HG03097 (cell line): Measurements from ENCODE around the gene DDX5.
A peak's percentile ranks its signal among the peaks of the same experiment; 100 is the strongest.

Experiments
- ATAC-seq: cut with Tn5 transposase; IDR thresholded peaks from one replicate; pipeline ENCODE4 v1.9.1; 2021; ENCODE audit not compliant: unreplicated experiment, low FRiP score

DDX5 gene

DNA sequence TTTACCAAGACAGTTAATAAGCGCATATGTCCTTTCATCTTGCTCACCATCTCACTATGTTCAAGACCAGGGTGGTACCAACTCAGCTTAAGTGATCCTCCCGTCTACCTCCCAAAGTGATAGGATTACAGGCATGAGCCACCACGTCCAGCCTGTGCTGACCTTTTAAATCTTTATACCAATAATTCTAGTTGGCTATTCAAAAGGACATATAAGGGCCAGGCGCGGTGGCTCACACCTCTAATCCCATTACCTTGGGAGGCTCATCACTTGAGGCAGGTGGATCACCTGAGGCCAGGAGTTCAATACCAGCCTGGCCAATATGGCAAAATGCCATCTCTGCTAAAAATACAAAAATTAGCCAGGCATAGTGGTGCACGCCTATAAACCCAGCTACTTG, 3.1 kb upstream of the DDX5 start:
- ATAC-seq = no peak

DNA sequence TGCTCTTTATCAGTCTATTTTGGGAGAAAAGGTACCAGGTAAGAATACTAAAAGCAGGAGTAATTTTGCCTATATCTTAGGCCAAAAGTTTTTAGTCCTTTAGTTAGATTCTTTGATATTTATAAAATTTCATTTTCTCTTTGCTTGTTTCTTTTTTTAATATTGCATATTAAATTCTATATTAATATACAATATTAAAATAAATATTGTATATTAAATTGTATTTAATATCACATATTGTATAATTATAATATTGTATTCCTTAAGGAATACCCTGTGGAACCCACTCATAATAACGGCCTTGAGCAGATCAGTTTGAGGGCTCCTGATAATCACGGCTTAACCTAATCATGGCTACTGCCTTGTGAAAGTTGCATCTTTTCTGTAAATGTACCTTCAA, 2.6 kb upstream of the DDX5 start:
- no peak for ATAC-seq

DNA sequence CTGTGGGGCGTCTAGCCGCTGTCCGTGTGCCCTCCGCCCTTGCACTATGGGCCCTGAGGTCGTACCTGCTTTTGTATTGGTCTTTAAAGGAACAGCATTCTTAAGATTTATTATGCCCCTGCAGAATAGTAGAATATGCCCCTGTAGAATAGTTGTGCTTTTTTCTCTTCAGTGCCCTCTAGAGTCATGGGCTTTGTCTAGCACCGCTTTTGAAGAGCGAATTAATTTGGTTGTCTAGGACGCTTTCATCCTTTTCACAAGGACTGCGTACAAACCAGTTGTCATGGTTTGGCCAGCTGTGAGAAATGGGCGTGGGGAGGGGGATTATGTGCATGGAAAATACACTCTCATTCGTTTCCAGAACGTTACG, 1.3 kb upstream of the DDX5 start:
- ATAC-seq = peak; percentile 6

DNA sequence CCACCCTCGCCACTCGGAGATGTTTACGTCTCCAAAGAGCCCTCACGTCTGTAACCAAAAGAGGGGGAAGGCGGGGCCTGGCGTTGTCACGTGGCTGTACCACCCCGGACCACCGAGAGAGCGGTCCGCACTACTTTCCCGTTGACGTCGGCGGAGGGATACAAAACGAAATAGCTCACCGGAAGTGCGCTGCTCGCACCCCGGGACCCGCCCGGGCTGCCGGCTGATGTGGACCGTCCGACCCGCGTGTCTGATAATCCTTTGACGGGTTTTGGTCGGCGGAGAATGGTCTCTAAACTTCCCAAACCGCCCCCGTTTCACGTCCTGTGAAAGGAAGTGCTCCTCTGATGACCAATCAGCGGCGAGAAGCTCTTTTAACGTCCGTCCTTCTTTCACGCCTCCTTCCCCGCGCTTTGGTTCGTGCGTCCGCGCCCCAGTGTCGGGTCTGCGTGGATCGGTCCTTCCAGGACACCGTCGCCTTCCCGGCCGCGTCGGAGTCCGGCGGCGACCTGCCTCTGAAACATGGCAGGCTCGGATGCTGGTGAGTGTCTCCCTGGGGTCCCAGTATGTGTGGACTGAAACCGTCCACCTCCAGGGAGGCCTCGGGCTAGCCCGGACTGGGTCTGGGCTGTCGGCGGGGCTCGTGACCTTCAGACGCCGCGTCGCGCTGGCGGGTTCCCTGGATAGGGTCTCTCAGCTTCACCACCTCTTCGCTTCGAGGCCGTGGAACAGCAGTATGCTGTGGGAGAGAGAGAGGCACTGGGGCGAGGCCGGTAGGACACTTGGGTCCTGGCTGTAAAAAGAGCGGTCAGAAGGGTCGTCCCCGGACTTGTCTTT, 705 bp upstream of the DDX5 start, which contains the start of gene CEP95:
Gene CEP95 (plus strand): TSS at position 402 of the 837 bp plus-strand sequence. CDS start 121 bp downstream, at position 523.
- ATAC-seq = peak; percentile 48

DNA sequence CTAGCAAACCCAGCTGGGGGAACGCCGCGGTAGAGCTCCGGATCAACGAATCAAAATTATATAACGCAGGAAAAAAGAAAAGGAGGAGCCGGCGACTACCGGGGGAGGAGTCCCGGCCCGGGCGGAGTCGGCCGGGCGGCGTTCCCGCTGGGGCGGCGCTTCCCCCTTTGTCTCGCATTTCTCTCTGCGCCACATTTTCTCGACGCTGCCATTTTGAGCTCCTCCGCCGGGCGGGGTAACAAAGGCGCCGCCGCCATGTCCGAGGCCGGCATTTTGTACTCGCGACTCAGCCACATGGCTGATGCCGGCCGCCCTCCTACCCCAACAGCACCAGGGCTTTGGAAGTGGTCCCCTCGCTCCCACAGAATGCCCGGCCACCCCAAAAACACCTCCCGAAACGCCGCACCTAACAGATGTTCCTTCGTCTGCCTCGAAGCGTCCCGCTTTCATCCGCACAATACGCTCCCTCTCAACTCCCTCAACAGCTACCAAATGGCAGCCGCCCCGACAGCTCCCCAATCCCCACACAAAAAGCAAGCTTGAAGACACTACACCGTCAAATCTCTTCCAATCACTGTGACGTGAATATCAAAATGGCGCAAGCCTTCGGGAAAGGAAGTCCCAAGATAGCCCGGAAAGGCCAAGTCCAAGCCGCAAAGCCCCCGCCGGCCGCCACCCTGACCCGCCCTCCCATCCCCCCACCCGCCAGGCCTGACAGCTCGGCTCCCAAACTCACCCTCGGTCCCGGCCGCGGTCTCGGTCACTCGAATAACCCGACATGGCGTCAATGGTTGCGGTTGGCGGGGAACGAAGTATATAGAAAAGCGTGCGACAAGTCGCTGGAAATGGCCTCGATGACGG, 519 bp downstream of the DDX5 start:
- peak; percentile 0 for ATAC-seq

DNA sequence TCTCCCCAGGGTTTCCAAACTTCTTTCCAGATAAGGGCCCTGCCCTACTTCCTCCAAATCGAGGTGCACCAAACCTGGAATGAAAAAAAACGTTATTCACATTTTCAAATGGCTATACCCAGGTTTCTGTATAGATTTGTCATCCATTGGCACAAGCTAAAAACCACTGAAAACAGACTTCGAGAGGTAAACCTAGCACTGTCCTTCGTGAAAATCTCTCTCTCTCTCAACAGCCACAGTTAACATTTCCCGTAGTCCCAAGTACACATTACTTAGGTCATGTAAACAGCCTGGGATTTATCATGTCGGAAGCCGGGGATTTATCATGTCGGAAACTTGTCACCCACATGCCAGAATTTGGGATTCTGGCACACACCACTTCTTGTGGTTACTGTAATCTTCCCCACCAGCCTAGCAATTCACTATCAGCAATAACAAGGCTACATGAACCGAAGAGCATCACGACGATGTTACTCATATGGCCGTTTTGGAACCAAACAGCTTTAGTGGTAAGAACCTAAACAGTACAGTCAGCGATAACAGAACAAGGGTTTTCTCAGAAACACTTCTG, 1.2 kb downstream of the DDX5 start:
- ATAC-seq = no peak

DNA sequence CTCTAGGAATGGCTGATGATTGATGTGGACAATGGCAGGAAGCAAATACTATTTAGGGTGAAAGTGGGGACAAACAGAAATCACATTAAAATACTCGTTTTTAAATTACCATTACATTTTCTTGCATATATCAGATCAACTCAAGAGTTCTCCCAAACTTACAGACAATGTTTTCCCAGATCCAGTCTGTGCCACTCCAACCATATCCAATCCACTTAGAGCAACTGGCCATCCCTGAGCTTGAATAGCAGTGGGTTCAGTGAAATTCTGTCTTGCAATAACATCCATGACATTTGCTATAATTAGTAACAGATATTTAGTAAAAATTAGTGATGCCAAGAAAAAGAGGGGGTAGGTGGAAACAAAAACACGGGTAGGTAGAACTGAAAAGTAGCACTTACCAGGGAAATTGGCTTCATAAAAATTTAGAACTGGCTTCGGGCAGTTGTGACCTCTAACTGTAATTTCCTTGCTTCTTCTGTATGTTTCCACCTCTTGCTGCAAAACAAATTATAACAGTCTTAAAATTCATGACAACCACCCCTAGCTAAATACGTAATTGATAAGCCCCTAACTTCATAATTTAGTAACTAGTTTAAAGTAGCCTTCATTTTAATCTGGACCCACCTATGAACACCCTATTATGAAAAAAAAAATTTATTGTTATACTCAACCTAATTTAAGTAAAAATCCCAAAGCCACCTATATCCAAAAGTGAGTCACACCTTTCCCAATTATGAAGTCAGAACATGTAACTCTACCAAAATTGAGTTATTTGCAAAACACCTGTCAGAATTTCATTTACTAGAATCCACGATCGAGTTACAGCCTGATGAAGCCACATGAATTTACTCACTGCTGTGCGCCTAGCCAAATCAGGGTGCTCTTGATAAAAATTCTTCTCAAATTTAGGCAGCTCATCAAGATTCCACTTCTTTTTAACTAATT, 2.0 kb downstream of the DDX5 start:
- no peak for ATAC-seq

DNA sequence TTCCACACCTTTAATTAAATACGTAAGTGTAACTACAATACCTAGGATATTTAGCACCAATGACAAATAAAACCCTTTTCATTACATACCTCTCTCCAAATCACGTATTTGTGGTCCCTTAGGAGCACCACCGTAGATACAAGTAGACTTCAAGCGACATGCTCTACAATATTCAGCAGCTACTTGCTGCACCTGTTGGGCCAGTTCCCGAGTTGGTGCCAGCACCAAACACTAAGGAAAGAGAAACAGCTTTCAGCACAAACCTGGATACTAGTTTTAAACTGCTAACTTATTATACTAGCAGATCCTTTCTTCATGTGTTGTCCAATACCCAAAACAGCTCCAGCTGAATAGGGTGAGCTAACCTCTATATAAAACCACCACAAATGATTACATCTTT, 2.7 kb downstream of the DDX5 start:
- ATAC-seq = no peak

DNA sequence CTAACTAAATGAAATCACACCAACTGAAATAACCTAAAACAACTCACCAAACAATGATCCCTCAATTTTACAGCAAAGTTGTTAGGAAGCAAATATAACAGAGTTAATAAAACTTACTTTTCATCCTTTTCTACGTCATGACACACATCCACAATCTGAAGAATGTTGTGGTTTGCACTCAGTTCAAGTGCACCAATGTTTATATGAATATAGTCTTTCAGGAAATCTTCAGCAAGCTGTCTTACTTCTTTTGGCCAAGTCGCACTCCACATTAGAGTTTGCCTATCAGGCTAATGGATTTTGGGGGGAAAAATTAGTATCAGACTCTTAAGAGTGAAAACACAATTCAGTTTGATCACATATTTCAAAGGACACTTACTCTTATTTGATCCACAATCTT, 3.3 kb downstream of the DDX5 start:
- ATAC-seq = no peak

DNA sequence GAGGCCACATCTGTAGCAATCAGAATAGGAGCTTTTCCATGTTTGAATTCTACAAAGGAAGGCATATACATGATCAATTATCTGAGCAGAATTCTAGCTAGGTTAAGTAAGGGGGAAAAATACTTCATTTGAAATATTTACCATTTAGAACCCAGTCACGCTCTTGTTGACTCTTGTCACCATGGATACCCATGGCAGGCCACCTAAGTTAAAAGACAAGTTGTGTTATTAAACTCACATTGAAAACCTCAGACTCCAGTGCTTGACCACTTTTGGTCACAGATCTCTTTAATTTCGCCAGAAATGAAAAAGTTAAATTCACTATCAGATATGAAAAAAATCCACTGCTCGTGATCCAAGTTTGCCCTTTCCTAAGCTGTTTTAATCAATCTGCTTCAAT, 4.1 kb downstream of the DDX5 start:
- ATAC-seq = no peak

DNA sequence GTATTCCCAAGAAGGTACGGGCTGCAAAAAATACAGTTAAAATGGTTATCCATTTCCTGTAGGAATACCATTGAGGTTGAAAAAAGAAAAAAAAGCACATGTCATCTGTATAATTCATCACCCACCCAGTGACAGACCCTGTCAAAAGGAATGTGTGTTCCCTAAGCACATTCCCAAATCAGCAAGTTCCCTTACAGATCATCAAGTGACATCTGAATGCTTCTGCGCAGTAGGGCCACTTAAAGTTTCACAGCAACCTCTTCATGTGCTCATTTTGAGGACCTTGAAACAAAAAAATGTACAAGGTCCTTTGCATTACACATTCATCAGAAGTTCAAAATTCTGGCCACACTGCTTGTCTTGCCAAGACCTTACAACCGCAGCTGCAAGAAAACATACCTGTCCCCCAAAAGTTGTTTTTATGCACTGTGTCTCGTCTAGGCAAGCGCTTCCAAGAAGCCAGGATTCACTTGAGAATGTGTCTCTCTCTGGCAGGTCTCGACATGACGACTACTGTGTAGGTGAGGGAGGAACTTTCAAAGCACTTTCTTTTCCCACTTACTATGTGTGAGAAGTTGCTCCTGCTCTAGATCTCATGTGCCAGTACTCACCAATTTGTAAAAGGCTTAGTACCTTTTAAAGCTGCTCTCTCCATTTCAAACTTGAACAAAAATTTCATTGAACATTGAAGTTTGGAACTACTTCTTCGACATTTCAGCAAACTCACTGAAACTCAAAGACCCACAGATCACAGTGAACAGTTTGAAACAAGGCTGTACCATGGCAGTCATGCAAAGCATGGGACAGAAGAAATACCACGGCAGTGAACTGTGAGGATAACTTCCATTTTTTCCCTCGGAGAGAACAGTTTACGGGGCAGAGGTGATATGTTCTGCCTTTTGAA, 5.0 kb downstream of the DDX5 start:
- ATAC-seq = no peak

DNA sequence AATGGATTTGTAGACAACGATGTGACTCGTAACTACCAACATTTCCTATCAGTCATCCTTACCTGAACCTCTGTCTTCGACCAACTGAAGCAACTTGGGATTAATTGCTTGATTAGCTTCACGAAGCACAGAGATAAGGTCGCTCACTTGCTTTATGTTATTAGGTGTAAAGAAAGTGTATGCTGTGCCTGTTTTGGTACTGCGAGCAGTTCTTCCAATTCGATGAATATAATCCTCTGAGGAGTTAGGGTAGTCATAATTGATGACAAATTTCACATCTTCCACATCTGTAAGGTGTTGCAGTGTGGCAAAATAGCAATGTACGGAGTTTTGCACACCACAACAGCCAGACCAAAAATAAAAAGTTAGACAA, 5.6 kb downstream of the DDX5 start:
- no peak for ATAC-seq

DNA sequence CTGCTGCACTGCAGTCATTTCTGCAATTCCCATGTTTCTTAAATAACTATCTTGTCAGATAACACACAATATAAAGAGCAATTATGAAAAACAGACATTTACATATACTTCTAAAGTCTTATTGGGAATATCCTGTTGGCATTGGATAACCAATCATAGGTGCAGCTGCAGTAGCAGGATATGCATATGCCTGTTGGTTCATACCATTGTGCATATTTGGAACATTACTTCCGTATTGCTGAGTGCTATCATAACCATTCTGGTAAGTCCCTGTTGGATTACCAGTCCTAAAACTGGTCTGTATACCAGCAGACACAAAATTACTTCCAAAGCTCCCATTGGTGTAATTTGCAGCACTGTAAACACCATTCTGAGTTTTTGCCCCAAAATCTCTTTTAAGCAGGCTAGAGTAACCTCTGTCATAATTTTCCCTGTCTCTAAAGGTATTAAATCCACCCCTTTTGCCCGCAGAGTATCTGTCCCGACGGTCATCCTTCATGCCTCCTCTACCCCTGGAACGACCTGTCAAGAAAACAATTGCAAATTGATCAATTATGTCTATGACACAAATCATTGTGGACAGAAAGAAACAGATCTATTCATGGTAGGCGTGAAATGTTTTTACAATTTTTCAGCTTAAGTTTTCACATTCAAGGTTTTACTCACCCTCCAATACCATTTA, 6.1 kb downstream of the DDX5 start:
- ATAC-seq = no peak

DNA sequence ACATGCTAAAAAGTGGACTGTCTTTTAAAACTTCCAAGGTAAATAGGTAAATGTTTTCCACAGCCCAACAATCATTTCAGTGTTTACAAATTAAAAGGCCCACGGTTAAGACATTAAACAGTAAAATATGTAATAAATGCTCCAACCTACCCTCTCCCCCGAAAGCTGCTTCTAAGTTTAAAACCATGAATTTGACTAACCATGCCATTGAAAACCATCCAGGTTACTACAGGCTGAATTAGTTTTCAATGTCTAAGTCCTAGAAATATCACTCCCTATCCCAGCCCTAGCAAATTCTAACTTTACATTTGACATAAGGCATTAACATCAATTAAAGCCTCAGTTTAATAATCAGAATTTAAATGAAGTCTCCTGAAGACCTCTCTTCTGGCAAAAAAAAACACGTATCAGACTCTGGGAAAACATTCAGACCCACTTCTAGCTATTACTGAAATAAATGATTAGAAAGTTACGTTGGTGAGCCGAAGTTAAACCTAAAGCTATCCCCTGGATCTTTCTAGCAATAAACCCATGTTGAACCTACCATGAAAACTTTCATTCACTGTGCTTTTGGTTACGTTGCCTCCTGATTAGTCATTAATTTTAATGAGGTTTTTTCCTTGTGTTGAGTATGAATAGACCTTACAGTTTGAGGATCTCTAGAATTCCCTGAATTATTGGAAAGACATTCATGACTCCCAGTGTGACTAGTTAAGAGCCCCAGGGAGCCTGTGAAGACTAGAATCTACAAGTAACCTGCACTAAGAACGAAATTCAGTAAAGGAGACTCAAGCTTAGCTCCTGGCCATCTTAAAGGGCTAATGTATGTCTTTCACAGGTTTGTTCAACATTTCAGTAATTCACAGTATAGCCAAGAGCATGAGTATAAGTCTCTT, 7.5 kb downstream of the DDX5 start:
- ATAC-seq = no peak

DNA sequence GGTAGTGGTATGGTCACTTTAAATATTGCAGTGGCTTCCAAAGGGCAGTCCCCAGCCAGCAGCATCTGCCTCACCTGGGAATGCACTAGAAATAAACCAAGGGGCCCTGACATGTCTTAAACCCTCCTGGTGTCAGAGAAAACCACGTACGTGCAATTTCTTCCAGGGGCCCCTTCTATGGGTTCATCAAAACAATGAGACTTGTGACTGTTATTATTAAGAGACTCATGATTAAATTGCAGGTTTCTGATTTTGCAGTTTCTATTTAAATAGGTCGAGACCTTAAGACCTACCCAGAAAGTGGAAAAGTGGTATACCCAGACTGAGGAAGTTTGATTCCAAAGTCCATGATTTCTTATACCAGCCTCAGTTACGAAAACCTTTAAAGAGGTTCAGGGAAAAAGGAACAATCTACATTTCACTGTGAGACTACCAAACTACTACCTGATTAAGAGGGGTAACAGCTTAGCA, 8.5 kb downstream of the DDX5 start:
- no peak for ATAC-seq

DNA sequence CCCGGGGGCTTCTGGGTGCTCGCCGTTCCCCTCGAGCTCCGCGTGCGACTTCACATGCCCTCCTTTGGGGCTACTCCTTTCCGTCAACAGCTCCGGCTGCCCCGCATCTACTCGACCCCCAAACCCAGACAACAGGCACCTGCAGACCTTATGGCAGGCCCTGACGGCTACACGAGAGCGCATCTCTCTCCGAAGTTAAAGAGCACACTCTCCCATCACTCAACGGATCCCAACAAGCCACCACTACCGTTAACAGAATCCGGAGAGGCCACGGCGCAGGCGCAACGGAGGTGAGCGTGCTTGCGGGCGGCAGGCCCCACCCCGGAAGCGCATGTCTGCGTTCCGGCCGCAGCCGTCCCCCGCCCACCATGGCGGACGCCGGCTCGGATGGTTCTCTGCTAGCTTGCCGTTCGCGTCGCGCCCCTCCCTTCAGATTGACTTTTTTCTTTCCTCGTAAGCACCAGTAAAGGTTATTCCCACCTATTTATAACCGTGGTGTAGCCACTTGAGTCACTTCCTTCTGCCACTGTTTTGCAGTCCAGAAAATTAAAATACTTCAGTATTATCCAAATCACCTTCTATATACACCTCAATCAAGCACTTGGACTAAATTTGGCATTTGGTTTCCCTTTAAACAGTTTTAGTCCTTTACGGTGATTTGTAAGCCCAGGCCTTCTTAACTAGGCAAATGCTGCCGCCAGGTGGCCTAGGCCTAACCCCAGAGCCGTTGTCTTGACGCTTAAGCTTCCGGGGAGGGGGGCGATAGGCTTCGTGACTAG, 9.1 kb downstream of the DDX5 start, which contains the start of gene POLG2:
Gene POLG2 (minus strand): TSS at position 269 of the 779 bp plus-strand sequence. CDS start 86 bp downstream, at position 183.
- ATAC-seq = peak; percentile 80

DNA sequence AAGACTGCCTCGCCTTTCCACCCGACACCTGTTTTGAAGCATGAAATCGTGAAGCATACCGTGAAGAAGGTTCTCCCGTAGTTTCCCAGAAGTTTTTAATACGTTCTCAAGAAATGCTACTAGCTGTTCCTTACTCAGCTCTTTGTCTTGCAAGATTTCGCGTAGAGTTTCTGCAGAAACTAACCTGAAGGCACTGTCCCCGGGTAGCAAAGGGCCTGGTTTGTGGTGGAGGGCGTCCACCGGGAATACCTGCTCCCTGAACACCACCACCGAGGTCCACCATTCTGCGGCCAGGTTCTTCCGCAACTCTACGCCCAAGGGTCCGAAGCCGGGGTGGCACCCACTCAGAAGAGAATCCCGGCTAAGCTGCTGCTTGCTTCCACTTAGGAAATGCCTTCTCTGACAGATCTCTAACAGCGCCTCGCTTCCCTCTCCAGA, 9.7 kb downstream of the DDX5 start:
- ATAC-seq = no peak
